Loucy (cell line): ENCODE results near the gene LYRM9.
A peak's percentile ranks its signal among the peaks of the same experiment; 100 is the strongest.

ENCODE experiments used
- EZH2phosphoT487 ChIP-seq: fragments of 200-600 bp; IDR thresholded peaks from 2 replicates; pipeline ENCODE4 v1.6.1; 2018; ENCODE audit warnings: antibody characterized with exemption, mild to moderate bottlenecking, moderate library complexity, borderline replicate concordance
- TF ChIP-seq, protein P1 (sequence below): fragments of 200-600 bp; sonication (generic); conservative IDR thresholded peaks from 2 replicates; pipeline ENCODE4 v1.5.1; 2014; ENCODE audit warnings: mild to moderate bottlenecking, antibody characterized with exemption, low read length

DNA sequence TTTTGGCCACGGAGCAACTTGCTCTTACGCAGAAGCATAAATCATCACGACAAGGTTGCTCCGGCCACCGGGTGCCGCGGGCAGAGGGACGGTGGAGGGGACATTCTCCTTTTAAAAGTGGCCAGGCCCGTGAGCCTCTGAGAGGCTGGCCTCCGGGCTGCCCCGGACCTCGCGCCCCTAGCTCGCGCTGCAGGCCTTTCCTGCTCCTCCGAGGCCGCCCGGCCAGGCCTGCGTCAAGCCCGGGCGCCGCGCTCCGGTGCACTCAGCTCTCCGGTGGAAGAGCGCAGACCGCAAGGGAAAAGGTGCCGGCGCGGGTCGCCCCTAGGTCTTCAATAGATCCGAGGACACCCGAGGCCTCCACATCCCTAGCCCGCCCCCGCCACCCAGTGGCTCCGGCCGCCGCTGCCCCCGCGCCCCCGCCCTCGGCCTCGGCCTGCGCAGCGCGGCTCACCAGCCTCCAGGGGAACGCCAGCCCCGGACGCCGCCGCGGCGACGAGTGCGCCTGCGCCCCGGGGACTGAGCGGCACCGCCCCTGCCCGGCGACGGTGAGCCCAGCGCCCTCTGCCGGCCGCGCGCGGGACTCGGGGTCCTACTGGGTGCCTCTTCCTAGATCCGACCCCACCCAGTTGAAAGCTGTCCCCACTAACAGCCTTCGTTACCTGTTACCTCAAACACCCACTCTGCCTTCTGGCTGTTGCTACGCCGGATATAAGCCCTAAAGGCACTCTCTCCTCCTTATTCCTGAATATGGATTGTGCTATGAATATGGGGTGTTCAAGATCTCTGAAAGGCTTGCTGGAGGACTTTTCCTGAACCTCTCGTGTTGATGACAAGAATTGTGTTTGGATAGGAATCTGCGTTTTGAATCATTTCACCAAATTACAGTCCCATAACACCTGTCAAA lies at the start of gene LYRM9:
- TF ChIP-seq, protein P1, sequence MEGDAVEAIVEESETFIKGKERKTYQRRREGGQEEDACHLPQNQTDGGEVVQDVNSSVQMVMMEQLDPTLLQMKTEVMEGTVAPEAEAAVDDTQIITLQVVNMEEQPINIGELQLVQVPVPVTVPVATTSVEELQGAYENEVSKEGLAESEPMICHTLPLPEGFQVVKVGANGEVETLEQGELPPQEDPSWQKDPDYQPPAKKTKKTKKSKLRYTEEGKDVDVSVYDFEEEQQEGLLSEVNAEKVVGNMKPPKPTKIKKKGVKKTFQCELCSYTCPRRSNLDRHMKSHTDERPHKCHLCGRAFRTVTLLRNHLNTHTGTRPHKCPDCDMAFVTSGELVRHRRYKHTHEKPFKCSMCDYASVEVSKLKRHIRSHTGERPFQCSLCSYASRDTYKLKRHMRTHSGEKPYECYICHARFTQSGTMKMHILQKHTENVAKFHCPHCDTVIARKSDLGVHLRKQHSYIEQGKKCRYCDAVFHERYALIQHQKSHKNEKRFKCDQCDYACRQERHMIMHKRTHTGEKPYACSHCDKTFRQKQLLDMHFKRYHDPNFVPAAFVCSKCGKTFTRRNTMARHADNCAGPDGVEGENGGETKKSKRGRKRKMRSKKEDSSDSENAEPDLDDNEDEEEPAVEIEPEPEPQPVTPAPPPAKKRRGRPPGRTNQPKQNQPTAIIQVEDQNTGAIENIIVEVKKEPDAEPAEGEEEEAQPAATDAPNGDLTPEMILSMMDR, result peak; percentile 80
- no peak for TF ChIP-seq EZH2phosphoT487
